PFSK-1 (cell line): Measurements from ENCODE around the gene C19orf12.

ENCODE experiments used
- FOXP2 ChIP-seq: optimal IDR thresholded peaks from 2 replicates; pipeline ENCODE3; 2011; ENCODE audit warnings: borderline replicate concordance, control low read depth, inconsistent platforms; ENCODE audit not compliant: insufficient read depth; ENCODE audit errors: extremely low read length, extremely low read depth
- POLR2AphosphoS5 ChIP-seq: IDR thresholded peaks from 2 replicates; pipeline ENCODE4 v1.6.1; 2012; ENCODE audit warnings: low read depth, mild to moderate bottlenecking, control low read depth, low read length, moderate library complexity
- SIN3A ChIP-seq: IDR thresholded peaks from 2 replicates; pipeline ENCODE4 v1.6.1; 2012; ENCODE audit warnings: mild to moderate bottlenecking, low read length, moderate library complexity, borderline replicate concordance; ENCODE audit not compliant: insufficient read depth
- TAF1 ChIP-seq: IDR thresholded peaks from 2 replicates; pipeline ENCODE4 v1.6.1; 2012; ENCODE audit warnings: low read length, control low read depth, borderline replicate concordance; ENCODE audit not compliant: insufficient read depth
- TF ChIP-seq, protein P1 (sequence below), 2 experiments: IDR thresholded peaks; 2 replicates each; pipeline versions ENCODE4 v1.6.1 to v1.8.0; 2011 to 2012; ENCODE audit warnings: low read depth in 2 of 2, low read length in 2 of 2, control low read depth in 1 of 2, inconsistent platforms in 1 of 2, mild to moderate bottlenecking in 1 of 2, moderate library complexity in 1 of 2; ENCODE audit not compliant: insufficient read depth in 1 of 2

The C19orf12 gene

DNA sequence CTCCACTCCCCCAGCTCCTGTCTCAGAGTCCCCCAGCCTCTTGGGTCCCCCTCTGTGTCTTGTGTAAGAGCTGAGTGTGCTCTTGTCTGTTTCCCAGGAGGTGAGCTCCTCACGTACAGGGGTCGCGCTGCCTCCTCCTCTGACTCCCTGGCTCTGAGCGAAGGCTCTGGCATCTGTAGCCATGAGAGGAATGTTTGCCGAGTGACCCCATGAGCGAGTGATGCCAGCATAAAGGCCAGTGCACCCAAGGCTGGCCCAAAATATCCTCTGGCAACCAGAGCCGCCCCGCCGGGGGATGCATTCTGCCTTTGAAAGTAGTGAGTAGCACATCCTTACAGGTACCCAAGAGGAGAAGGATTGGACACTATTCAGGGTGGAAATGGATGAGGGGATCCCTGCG lies 26.2 kb upstream of the C19orf12 start:
- TF ChIP-seq TAF1 (no peak), POLR2AphosphoS5 (no peak), SIN3A (no peak), FOXP2 (no peak)
- TF ChIP-seq, protein P1, sequence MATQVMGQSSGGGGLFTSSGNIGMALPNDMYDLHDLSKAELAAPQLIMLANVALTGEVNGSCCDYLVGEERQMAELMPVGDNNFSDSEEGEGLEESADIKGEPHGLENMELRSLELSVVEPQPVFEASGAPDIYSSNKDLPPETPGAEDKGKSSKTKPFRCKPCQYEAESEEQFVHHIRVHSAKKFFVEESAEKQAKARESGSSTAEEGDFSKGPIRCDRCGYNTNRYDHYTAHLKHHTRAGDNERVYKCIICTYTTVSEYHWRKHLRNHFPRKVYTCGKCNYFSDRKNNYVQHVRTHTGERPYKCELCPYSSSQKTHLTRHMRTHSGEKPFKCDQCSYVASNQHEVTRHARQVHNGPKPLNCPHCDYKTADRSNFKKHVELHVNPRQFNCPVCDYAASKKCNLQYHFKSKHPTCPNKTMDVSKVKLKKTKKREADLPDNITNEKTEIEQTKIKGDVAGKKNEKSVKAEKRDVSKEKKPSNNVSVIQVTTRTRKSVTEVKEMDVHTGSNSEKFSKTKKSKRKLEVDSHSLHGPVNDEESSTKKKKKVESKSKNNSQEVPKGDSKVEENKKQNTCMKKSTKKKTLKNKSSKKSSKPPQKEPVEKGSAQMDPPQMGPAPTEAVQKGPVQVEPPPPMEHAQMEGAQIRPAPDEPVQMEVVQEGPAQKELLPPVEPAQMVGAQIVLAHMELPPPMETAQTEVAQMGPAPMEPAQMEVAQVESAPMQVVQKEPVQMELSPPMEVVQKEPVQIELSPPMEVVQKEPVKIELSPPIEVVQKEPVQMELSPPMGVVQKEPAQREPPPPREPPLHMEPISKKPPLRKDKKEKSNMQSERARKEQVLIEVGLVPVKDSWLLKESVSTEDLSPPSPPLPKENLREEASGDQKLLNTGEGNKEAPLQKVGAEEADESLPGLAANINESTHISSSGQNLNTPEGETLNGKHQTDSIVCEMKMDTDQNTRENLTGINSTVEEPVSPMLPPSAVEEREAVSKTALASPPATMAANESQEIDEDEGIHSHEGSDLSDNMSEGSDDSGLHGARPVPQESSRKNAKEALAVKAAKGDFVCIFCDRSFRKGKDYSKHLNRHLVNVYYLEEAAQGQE (IDR thresholded peaks at IDR 0.05; ENCODE audit: insufficient read depth in 1 of 2, low read depth in 2 of 2, low read length in 2 of 2) = no peak

DNA sequence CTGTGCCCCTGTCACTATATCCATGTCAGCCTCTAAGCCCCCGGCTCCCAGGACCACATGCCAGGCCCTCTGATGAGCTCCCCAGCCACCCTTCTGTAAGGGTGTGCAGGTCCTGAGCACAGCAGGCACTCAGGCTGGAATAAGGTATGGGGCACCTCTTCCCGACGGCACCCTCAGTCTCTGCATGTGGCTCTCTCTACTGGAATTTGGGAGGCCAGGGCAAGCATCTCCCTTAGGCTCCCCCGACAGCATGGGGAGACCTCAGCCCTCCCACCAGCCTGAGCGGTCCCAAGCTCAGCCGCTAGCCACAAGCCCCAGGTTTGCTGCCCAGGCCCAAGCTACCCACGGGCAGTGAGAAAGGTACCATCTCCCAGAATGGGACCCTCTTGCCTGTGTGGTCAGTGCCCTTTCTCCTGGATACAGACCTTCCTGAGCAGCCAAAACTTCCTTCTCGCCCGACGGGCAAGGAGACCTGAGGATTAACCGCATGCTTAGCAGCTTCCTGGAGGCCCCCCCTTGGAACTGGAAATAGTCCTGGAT lies 22.5 kb upstream of the C19orf12 start:
- TF ChIP-seq, protein P1 (IDR thresholded peaks at IDR 0.05; ENCODE audit: insufficient read depth in 1 of 2, low read depth in 2 of 2, low read length in 2 of 2) = no peak

DNA sequence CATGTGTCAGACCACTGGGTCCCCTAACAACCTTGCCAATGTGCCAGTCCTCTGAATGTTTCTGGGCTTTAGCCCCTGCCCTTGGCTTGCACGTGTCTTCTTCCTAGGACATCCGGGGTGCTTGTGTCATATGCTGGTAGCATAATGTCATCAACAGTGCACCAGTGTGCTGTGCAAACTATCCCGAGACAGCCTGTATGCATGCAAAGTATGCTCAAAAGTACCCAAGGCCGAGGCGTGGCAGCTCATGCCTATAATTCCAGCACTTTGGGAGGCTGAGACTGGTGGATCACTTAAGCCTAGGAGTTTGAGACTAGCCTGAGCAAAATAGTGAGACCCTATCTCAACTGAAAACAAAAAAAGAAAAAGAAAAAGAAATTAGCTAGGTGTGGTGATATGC lies 20.8 kb upstream of the C19orf12 start:
- no peak for TF ChIP-seq SIN3A
- no peak for TF ChIP-seq POLR2AphosphoS5
- TF ChIP-seq TAF1 = no peak
- TF ChIP-seq, protein P1 (IDR thresholded peaks at IDR 0.05; ENCODE audit: insufficient read depth in 1 of 2, low read depth in 2 of 2, low read length in 2 of 2) = no peak
- TF ChIP-seq FOXP2 = no peak

DNA sequence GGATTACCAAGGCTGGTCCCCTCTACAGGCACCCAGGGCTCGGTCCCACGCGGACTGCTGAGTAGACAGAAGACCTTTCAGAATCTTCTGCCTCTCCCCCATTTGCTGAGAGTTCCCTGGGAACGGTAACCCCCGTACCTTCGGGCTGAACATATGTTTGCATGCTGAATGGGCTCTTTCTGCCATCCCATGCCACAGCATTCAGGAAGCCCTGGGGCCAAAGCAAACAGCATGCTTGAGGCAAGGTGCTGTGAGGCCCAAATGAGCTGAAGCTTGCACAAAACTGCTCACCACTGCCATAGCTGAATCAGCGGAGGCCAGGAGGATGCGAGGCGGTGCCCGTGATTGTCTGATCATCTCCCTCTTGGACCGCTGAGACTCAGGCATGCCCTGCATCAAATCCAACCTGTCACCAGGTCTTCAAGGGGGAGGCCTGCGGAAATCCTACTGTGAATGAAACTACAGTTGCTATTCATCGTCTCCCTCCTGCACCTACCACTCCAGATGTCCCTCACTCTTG lies 16.3 kb upstream of the C19orf12 start:
- TF ChIP-seq POLR2AphosphoS5 = no peak
- no peak for TF ChIP-seq TAF1
- TF ChIP-seq FOXP2 = no peak
- TF ChIP-seq, protein P1 (IDR thresholded peaks at IDR 0.05; ENCODE audit: insufficient read depth in 1 of 2, low read depth in 2 of 2, low read length in 2 of 2) = no peak
- no peak for TF ChIP-seq SIN3A

DNA sequence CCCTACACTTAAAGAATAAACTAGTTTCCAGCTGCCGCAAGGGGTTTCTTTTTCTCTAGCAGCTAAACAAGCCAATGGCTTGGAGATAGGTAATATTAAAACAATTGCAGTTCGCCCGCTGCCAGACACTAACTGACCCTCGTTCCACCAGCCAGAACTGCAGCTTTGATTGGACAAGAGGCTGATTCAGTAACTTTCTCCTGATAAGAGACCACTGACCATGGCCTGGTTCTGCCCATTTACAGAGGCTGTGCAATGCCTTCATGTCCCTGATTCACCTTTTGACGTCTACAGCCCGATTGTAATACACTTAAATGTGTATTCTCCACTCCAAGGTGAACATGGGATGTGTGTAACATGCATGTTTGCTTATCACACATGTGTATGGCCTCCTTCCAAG lies 12.8 kb upstream of the C19orf12 start:
- no peak for TF ChIP-seq POLR2AphosphoS5
